Measurements from ENCODE around the gene FBXL15. TPM values are rescaled to one million over a fixed set of nuclear protein-coding genes. Genes with fewer than 3 reads are reported as not detected.

FBXL15 gene
- total RNA-seq, 1 experiment from 2014 or later = 24.6 TPM

GRCh38 chr10:102420714-102421506 lies at the start of gene FBXL15 (continued):
- TF ChIP-seq PRDM15 (CRISPR knock-in tag; IDR thresholded peaks at IDR 0.05) = no peak
- no peak for TF ChIP-seq RORB (CRISPR knock-in tag; IDR thresholded peaks at IDR 0.05)
- TF ChIP-seq MYBL2 (CRISPR knock-in tag; IDR thresholded peaks at IDR 0.05) = no peak
- no peak for TF ChIP-seq ZNF671 (CRISPR knock-in tag; IDR thresholded peaks at IDR 0.05)
- TF ChIP-seq ZNF396 (CRISPR knock-in tag; IDR thresholded peaks at IDR 0.05; ENCODE audit: borderline replicate concordance) = no peak
- no peak for TF ChIP-seq TCF7 (CRISPR knock-in tag; IDR thresholded peaks at IDR 0.05; ENCODE audit: low read depth)
- TF ChIP-seq CREB1 (CRISPR knock-in tag; IDR thresholded peaks at IDR 0.05) = no peak
- TF ChIP-seq, protein P1, sequence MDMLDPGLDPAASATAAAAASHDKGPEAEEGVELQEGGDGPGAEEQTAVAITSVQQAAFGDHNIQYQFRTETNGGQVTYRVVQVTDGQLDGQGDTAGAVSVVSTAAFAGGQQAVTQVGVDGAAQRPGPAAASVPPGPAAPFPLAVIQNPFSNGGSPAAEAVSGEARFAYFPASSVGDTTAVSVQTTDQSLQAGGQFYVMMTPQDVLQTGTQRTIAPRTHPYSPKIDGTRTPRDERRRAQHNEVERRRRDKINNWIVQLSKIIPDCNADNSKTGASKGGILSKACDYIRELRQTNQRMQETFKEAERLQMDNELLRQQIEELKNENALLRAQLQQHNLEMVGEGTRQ (CRISPR knock-in tag; IDR thresholded peaks at IDR 0.05) = no peak; the same call in 1 of the 2 replicates
- TF ChIP-seq ESRRA (CRISPR knock-in tag; IDR thresholded peaks at IDR 0.05; ENCODE audit: borderline replicate concordance) = no peak
- no peak for TF ChIP-seq ZNF219 (CRISPR knock-in tag; IDR thresholded peaks at IDR 0.05; ENCODE audit: borderline replicate concordance)
- TF ChIP-seq ZBTB21 (CRISPR knock-in tag; IDR thresholded peaks at IDR 0.05; ENCODE audit: borderline replicate concordance) = no peak
- no peak for TF ChIP-seq GRHL2 (CRISPR knock-in tag; IDR thresholded peaks at IDR 0.05; ENCODE audit: insufficient replicate concordance, severe bottlenecking)
- TF ChIP-seq, protein P2, sequence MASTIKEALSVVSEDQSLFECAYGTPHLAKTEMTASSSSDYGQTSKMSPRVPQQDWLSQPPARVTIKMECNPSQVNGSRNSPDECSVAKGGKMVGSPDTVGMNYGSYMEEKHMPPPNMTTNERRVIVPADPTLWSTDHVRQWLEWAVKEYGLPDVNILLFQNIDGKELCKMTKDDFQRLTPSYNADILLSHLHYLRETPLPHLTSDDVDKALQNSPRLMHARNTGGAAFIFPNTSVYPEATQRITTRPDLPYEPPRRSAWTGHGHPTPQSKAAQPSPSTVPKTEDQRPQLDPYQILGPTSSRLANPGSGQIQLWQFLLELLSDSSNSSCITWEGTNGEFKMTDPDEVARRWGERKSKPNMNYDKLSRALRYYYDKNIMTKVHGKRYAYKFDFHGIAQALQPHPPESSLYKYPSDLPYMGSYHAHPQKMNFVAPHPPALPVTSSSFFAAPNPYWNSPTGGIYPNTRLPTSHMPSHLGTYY (CRISPR knock-in tag; IDR thresholded peaks at IDR 0.05) = no peak
- no peak for TF ChIP-seq ZNF121 (CRISPR knock-in tag; IDR thresholded peaks at IDR 0.05)
- no peak for TF ChIP-seq FOXJ3 (CRISPR knock-in tag; IDR thresholded peaks at IDR 0.05; ENCODE audit: borderline replicate concordance)
- TF ChIP-seq TP53 (CRISPR knock-in tag; IDR thresholded peaks at IDR 0.05) = no peak
- TF ChIP-seq, protein P3, sequence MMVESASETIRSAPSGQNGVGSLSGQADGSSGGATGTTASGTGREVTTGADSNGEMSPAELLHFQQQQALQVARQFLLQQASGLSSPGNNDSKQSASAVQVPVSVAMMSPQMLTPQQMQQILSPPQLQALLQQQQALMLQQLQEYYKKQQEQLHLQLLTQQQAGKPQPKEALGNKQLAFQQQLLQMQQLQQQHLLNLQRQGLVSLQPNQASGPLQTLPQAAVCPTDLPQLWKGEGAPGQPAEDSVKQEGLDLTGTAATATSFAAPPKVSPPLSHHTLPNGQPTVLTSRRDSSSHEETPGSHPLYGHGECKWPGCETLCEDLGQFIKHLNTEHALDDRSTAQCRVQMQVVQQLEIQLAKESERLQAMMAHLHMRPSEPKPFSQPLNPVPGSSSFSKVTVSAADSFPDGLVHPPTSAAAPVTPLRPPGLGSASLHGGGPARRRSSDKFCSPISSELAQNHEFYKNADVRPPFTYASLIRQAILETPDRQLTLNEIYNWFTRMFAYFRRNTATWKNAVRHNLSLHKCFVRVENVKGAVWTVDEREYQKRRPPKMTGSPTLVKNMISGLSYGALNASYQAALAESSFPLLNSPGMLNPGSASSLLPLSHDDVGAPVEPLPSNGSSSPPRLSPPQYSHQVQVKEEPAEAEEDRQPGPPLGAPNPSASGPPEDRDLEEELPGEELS (CRISPR knock-in tag; IDR thresholded peaks at IDR 0.05) = no peak
- TF ChIP-seq, protein P4, sequence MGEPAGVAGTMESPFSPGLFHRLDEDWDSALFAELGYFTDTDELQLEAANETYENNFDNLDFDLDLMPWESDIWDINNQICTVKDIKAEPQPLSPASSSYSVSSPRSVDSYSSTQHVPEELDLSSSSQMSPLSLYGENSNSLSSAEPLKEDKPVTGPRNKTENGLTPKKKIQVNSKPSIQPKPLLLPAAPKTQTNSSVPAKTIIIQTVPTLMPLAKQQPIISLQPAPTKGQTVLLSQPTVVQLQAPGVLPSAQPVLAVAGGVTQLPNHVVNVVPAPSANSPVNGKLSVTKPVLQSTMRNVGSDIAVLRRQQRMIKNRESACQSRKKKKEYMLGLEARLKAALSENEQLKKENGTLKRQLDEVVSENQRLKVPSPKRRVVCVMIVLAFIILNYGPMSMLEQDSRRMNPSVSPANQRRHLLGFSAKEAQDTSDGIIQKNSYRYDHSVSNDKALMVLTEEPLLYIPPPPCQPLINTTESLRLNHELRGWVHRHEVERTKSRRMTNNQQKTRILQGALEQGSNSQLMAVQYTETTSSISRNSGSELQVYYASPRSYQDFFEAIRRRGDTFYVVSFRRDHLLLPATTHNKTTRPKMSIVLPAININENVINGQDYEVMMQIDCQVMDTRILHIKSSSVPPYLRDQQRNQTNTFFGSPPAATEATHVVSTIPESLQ (CRISPR knock-in tag; IDR thresholded peaks at IDR 0.05) = no peak

All from WTC11 (cell line).